ENCODE results near the gene ATP5MC3. TPM values are rescaled to one million over a fixed set of nuclear protein-coding genes. Genes with fewer than 3 reads are reported as not detected.
"Not testable (repeated sequence)": the region's sequence is repeated elsewhere in the genome, so short reads cannot be mapped to it uniquely, and the experiment has no call there.

ATP5MC3 gene
- 287 TPM for total RNA-seq (2021; ENCODE audit: unreplicated experiment)
- 315 TPM for polyA plus RNA-seq (2012; ENCODE audit: insufficient read length)
- Bru-seq, nascent RNA: percentile 88 among the genes with signal in this experiment
- BruChase-seq, experiment 1, labeled RNA remaining after a 2-hour chase: percentile 88 among the genes with signal in this experiment
- percentile 95 among the genes with signal in this experiment for BruChase-seq, experiment 2, labeled RNA remaining after a 6-hour chase
- long read RNA-seq, full-length matches to known transcripts: 191 of 254 reads
- long read RNA-seq, partial matches to known transcripts: 57 of 254 reads
- long read RNA-seq, other reads (novel, unspliced or antisense): 6 of 254 reads

DNA sequence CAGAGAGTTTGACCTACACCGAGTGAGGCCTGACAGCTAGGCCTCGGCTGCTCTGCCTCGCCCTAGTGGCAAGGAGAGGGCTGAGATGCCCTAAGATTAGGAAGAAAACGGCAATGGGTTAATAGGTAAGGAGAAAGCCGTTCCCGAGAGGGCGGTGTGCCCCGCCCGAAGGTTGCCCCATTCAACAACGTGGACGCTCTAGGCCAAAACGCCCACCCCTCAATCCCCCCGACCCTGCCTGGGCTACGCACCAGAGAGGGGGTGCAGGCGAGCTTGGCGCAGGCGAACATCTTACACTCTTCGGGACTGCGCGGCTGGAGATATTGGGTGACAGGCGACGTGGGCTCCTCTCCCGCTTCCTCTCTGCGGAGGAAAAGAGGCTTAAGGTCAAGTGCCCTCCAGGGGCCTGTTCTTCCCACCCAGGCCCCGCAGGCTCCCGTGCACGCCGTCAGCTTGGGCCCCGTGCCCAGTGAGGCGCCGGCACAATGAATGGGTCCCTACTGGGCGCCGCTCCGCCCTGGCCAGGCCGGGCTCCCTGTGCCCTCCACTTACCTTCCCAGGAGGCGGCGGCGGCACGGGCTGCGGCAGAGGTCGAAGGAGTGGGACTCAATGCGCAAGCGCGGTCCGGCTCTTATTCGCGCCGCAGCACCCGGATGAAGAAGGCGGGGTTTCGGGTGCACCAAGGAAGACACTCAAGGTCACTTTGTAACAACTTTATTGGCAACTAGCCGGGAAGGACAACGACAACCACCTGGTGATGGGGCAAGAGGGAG is at the start of gene ATP5MC3:
ATP5MC3 (minus strand) TSS at position 607 of the 773 bp plus-strand sequence; CDS start at position 290, 317 bp downstream.
- Histone ChIP-seq H3K27ac (ENCODE audit: low read length) (peak within 1 kb of the TSS; percentile 83), H3K27me3 (ENCODE audit: control insufficient read depth, insufficient read depth, low read length) (no peaks in the 10 kb centered on the region), H3K9me3 (ENCODE audit: control insufficient read depth, insufficient read depth, low read depth, low read length) (peaks cover 5% of the 10 kb centered on the region; the same call in 1 of the 2 replicates), H3K4me1 (ENCODE audit: control insufficient read depth, insufficient read depth, low read length) (peaks cover 9% of the 10 kb centered on the region; the same call in 1 of the 2 replicates), H3K4me3 (ENCODE audit: low read depth in 2 of 2, low read length in 2 of 2) (peak within 1 kb of the TSS; percentile 75 to 91), H3K36me3 (ENCODE audit: control insufficient read depth, insufficient read depth, low read length) (peaks cover 41% of the 10 kb centered on the region)
- peak; percentile 96 for ATAC-seq
- no peak for DNase-seq (ENCODE audit: low read depth, low spot score)
- ChIA-PET CTCF (no interaction called here), POLR2A (no interaction called here)
- in situ Hi-C loops (cut with HindIII; ENCODE audit: low pct_unique_long_range_greater_than_20kb, low sequenced_read_pairs): no loop called here
- intact Hi-C loops (cut with micrococcal nuclease; ENCODE audit: unreplicated experiment): no loop called here
- TF ChIP-seq POLR2AphosphoS5 (IDR thresholded peaks at IDR 0.05; ENCODE audit: low read depth, low read length) (peak; percentile 95), SIN3A (IDR thresholded peaks at IDR 0.05; ENCODE audit: borderline replicate concordance, insufficient read depth, low read depth, low read length) (0 out of 2 replicates have a peak, but pooled peaks have one; percentile 73), TCF7L2 (IDR thresholded peaks at IDR 0.05; ENCODE audit: low read depth, low read length) (no peak), CTCF (IDR thresholded peaks at IDR 0.05) (0 out of 2 replicates have a peak, but pooled peaks have one; percentile 8), REST (IDR thresholded peaks at IDR 0.05; ENCODE audit: insufficient read depth in 1 of 2, low read depth in 2 of 2, low read length in 1 of 2) (0 out of 4 replicates have a peak, but pooled peaks of 1 of the 2 experiments have one; percentile 10)
- BruUV-seq (replicated peaks): no TSS peak

- H3K27me3 ChIP-seq (ENCODE audit: control insufficient read depth, insufficient read depth, low read length); DNase-seq (ENCODE audit: low read depth, low spot score); intact Hi-C loops (cut with micrococcal nuclease; ENCODE audit: unreplicated experiment); H3K4me1 ChIP-seq (ENCODE audit: control insufficient read depth, insufficient read depth, low read length); CTCF ChIA-PET; POLR2A ChIA-PET; BruUV-seq (replicated peaks); in situ Hi-C loops (cut with HindIII; ENCODE audit: low pct_unique_long_range_greater_than_20kb, low sequenced_read_pairs); H3K36me3 ChIP-seq (ENCODE audit: control insufficient read depth, insufficient read depth, low read length); H3K27ac ChIP-seq (ENCODE audit: low read length); ATAC-seq; H3K9me3 ChIP-seq (ENCODE audit: control insufficient read depth, insufficient read depth, low read depth, low read length); H3K4me3 ChIP-seq (ENCODE audit: low read depth in 2 of 2, low read length in 2 of 2): not testable (repeated sequence)
These were observed 47.1 kb upstream of the ATP5MC3 start for GRCh38 chr2:175228601-175229000.
